OCI-LY3 (cell line): ENCODE results near the gene JAK2.

Experiments used
- EZH2phosphoT487 ChIP-seq: fragments of 200-600 bp; shearing (Covaris generic); IDR thresholded peaks from 2 replicates; pipeline ENCODE4 v1.6.1; 2018; ENCODE audit warnings: antibody characterized with exemption, mixed run types, low read depth
- TF ChIP-seq, protein P1 (sequence below): fragments of 200-600, 300-600 bp; sonication (generic); IDR thresholded peaks from 2 replicates; pipeline ENCODE4 v1.5.1; 2014; ENCODE audit warnings: antibody characterized with exemption, low read length, low read depth

- TF ChIP-seq, protein P1, sequence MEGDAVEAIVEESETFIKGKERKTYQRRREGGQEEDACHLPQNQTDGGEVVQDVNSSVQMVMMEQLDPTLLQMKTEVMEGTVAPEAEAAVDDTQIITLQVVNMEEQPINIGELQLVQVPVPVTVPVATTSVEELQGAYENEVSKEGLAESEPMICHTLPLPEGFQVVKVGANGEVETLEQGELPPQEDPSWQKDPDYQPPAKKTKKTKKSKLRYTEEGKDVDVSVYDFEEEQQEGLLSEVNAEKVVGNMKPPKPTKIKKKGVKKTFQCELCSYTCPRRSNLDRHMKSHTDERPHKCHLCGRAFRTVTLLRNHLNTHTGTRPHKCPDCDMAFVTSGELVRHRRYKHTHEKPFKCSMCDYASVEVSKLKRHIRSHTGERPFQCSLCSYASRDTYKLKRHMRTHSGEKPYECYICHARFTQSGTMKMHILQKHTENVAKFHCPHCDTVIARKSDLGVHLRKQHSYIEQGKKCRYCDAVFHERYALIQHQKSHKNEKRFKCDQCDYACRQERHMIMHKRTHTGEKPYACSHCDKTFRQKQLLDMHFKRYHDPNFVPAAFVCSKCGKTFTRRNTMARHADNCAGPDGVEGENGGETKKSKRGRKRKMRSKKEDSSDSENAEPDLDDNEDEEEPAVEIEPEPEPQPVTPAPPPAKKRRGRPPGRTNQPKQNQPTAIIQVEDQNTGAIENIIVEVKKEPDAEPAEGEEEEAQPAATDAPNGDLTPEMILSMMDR: no peak
- no peak for TF ChIP-seq EZH2phosphoT487
These were observed 126.6 kb downstream of the JAK2 start for GRCh38 chr9:5111696-5112095.
